Peyer's patch (tissue), 4 donors: ENCODE results near the gene DYNLL1.

Experiments used
- CTCF ChIP-seq, 6 experiments: fragments of 450-650 bp in 4 of 6; fragments of 200-600 bp in 2 of 6; sonication (generic) in 1 of 6; IDR thresholded peaks; one replicate each; pipeline ENCODE4 v1.5.1; 2017 to 2019; ENCODE audit warnings: antibody characterized with exemption in 6 of 6, mild to moderate bottlenecking in 3 of 6, moderate library complexity in 1 of 6
- POLR2A ChIP-seq, 2 donors: fragments of 450-650 bp; IDR thresholded peaks; one replicate each; pipeline ENCODE4 v1.5.1; 2017; ENCODE audit warnings: antibody characterized with exemption in 2 of 2, mild to moderate bottlenecking in 2 of 2, moderate library complexity in 2 of 2

- TF ChIP-seq CTCF (IDR thresholded peaks at IDR 0.05): no peak
- no peak for TF ChIP-seq POLR2A (IDR thresholded peaks at IDR 0.05)
Measured at GRCh38 chr12:120515496-120515895, 19.6 kb downstream of the DYNLL1 start.
